DOHH2 (cell line): ENCODE results near the gene TBKBP1.

Experiments
- EZH2phosphoT487 ChIP-seq: fragments of 200-600 bp; sonication (generic); IDR thresholded peaks from 2 replicates; pipeline ENCODE4 v1.6.1; 2017; ENCODE audit warnings: borderline replicate concordance, mild to moderate bottlenecking, antibody characterized with exemption, low read length, moderate library complexity, mixed read lengths
- TF ChIP-seq, protein P1 (sequence below): fragments of 200-600 bp; sonication (generic); IDR thresholded peaks from one replicate; pipeline ENCODE4 v1.5.1; 2014; ENCODE audit warnings: antibody characterized with exemption, mild to moderate bottlenecking, low read depth, low read length; ENCODE audit not compliant: poor library complexity, severe bottlenecking

DNA sequence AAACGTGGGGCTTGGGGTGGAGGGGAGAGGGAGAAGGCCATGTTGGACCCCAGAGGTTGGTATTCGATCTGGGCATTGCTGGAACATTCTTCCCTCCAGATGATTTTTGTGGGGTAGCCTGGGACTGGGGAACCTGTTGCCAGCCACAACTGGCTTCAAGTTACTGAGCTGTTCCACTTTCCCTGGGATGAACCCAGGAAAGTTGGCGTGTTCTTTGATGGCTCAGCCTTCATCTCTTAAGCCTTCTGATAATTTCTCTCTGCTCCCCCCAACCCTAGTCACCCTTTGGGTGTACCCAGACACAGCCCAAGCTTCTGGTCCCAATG lies 41.1 kb downstream of the TBKBP1 start:
- TF ChIP-seq, protein P1, sequence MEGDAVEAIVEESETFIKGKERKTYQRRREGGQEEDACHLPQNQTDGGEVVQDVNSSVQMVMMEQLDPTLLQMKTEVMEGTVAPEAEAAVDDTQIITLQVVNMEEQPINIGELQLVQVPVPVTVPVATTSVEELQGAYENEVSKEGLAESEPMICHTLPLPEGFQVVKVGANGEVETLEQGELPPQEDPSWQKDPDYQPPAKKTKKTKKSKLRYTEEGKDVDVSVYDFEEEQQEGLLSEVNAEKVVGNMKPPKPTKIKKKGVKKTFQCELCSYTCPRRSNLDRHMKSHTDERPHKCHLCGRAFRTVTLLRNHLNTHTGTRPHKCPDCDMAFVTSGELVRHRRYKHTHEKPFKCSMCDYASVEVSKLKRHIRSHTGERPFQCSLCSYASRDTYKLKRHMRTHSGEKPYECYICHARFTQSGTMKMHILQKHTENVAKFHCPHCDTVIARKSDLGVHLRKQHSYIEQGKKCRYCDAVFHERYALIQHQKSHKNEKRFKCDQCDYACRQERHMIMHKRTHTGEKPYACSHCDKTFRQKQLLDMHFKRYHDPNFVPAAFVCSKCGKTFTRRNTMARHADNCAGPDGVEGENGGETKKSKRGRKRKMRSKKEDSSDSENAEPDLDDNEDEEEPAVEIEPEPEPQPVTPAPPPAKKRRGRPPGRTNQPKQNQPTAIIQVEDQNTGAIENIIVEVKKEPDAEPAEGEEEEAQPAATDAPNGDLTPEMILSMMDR = no peak
- TF ChIP-seq EZH2phosphoT487 = no peak
